Fibroblast of the aortic adventitia (primary cell): ENCODE measurements around the gene ATRIP. TPM values are rescaled to one million over a fixed set of nuclear protein-coding genes. Genes with fewer than 3 reads are reported as not detected.

ENCODE experiments used
- DNase-seq: peaks from one replicate; pipeline ENCODE4 v3.0.0-alpha.2; 2010; ENCODE audit warnings: low read depth
- H3K4me3 ChIP-seq: 2 replicates; pipeline ENCODE4 v1.5.1; 2011; ENCODE audit warnings: low read depth, mild to moderate bottlenecking, control low read depth, low read length, moderate library complexity
- total RNA-seq: library from RNA; depleted of rRNA; stranded (reverse); fragments of >200 nt; gene quantifications from 2 replicates; pipeline ENCODE4 v1.2.3, GENCODE V29; 2012; ENCODE audit warnings: low replicate concordance
- TF ChIP-seq, protein P1 (sequence below): IDR thresholded peaks from 2 replicates; pipeline ENCODE4 v1.5.1; 2011; ENCODE audit warnings: mild to moderate bottlenecking, low read length, control low read depth, inconsistent platforms; ENCODE audit not compliant: insufficient read depth

ATRIP gene
- total RNA-seq, 1 donor: 14.5 TPM

DNA sequence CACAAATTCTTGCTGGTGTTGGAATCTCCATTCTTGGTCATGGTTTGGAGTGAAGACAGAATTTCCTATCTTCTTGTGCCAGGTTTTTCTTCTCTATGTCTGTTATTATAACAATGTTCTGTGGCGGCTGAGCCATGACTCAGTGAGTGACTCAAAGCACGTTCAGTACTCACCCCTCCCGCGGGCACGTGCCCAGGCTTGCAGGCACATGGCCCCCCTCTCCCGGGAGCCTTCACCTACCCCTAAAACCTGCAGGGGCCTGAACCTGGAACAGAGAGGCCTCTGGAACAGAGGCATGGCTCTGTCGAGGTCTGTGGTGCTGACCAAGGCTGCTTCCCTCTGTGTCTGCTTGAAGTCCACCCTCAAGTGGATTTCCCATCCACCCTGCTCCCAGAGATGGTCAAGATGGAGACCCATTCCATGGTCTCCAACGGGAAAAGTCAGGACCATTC is 44.2 kb upstream of the ATRIP start:
- TF ChIP-seq, protein P1, sequence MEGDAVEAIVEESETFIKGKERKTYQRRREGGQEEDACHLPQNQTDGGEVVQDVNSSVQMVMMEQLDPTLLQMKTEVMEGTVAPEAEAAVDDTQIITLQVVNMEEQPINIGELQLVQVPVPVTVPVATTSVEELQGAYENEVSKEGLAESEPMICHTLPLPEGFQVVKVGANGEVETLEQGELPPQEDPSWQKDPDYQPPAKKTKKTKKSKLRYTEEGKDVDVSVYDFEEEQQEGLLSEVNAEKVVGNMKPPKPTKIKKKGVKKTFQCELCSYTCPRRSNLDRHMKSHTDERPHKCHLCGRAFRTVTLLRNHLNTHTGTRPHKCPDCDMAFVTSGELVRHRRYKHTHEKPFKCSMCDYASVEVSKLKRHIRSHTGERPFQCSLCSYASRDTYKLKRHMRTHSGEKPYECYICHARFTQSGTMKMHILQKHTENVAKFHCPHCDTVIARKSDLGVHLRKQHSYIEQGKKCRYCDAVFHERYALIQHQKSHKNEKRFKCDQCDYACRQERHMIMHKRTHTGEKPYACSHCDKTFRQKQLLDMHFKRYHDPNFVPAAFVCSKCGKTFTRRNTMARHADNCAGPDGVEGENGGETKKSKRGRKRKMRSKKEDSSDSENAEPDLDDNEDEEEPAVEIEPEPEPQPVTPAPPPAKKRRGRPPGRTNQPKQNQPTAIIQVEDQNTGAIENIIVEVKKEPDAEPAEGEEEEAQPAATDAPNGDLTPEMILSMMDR: no peak
- peak; percentile 95 for DNase-seq
- H3K4me3 ChIP-seq: no peak overlapping the region

GRCh38 chr3:48402907-48403306 is 43.6 kb upstream of the ATRIP start:
- DNase-seq: no peak
- no peak overlapping the region for H3K4me3 ChIP-seq
- TF ChIP-seq, protein P1: no peak

GRCh38 chr3:48403533-48404439 is 42.8 kb upstream of the ATRIP start:
- no peak overlapping the region for H3K4me3 ChIP-seq
- DNase-seq: no peak
- TF ChIP-seq, protein P1: no peak

DNA sequence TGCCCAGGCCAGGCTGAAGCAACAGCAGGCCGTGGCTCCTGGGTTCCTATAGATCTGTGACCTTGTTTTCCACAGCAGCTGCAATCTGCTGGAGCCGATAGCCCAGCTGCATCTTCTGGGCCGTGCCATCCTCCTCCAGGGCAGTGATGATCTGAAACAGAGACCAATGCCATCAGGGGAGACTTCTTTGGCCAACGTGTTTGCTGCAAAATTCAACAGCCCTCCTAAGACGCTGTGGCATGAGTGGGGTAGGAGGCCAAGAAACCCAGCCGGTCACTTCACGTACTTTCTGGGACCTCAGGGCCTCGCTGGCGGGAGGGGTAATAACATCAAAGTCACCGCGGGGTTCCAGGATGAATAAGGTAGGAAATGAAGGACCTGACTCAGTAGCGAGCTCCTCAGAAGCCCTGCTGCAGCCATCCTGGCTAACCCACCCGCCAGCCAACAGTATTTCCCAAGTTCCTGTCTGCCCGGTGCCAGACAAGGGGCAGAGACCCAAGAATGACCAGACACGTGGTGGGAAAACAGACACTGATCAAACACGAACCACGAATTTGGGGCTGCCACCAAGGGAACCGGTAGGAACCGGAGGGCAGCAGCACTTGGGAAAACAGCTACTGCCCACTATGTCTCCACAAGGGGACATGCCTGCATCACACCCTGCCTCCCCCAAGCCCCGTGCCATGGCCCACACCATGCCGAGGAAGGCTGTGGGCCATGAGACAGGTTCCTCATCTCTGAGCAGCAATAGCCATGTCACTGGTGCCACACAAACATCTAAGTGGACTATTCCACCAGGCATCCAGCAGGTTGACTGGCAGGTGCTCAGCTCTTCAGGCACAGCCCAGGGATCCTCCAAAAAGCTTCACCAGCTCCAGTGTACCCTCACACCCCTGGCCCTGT is 41.8 kb upstream of the ATRIP start:
- H3K4me3 ChIP-seq: no peak overlapping the region
- TF ChIP-seq, protein P1: no peak
- no peak for DNase-seq

GRCh38 chr3:48405343-48405881 is 41.1 kb upstream of the ATRIP start:
- no peak overlapping the region for H3K4me3 ChIP-seq
- no peak for DNase-seq
- TF ChIP-seq, protein P1: no peak

GRCh38 chr3:48405971-48406370 is 40.6 kb upstream of the ATRIP start:
- TF ChIP-seq, protein P1: no peak
- no peak overlapping the region for H3K4me3 ChIP-seq
- DNase-seq: no peak
